ENCODE results near the gene MYO10.

Gene MYO10

GRCh38 chr5:16935231-16936149 lies 598 bp downstream of the MYO10 start:
- peaks cover 6% of the 10 kb centered on the region for H3K4me1 ChIP-seq (ENCODE audit: control insufficient read depth, insufficient read depth, low read length)
- H3K36me3 ChIP-seq (ENCODE audit: control insufficient read depth, insufficient read depth, low read length): no peaks in the 10 kb centered on the region
- H3K27me3 ChIP-seq (ENCODE audit: control insufficient read depth, insufficient read depth, low read length): peaks cover 8% of the 10 kb centered on the region
- peak overlapping the region; percentile 78 for H3K4me3 ChIP-seq (ENCODE audit: low read length)
- peak overlapping the region; percentile 53 for H3K9ac ChIP-seq (ENCODE audit: low read length)
- no peak overlapping the region for H3K27ac ChIP-seq (ENCODE audit: low read depth, low read length)

GRCh38 chr5:16934677-16935153 lies 1.4 kb downstream of the MYO10 start:
- H3K4me3 ChIP-seq (ENCODE audit: low read length): peak overlapping the region; percentile 78
- H3K36me3 ChIP-seq (ENCODE audit: control insufficient read depth, insufficient read depth, low read length): no peaks in the 10 kb centered on the region
- H3K27me3 ChIP-seq (ENCODE audit: control insufficient read depth, insufficient read depth, low read length): peaks cover 8% of the 10 kb centered on the region
- no peak overlapping the region for H3K27ac ChIP-seq (ENCODE audit: low read depth, low read length)
- no peak overlapping the region for H3K9ac ChIP-seq (ENCODE audit: low read length)
- H3K4me1 ChIP-seq (ENCODE audit: control insufficient read depth, insufficient read depth, low read length): peaks cover 6% of the 10 kb centered on the region

DNA sequence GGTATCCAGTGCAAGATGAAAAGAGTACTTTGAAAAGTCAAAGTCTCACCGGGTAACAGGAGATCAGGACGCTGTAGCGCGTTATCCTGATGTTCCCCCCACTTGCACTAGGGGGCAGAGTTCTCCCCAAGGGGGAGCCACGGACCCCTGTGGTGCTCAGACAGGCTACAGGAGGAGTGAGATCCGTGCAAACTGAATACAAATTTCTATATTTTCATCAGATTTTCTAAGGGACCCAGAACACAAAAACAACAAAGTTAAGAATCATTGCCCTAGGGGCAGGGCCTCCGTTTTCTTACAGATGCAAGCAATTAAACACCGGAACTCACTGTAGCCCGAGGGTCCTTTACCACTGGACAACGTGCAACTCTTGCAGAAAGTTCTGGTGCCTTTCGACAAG lies 2.0 kb downstream of the MYO10 start:
- H3K36me3 ChIP-seq (ENCODE audit: control insufficient read depth, insufficient read depth, low read length): no peaks in the 10 kb centered on the region
- no peak overlapping the region for H3K9ac ChIP-seq (ENCODE audit: low read length)
- H3K4me1 ChIP-seq (ENCODE audit: control insufficient read depth, insufficient read depth, low read length): peaks cover 6% of the 10 kb centered on the region
- H3K27me3 ChIP-seq (ENCODE audit: control insufficient read depth, insufficient read depth, low read length): peaks cover 8% of the 10 kb centered on the region
- no peak overlapping the region for H3K27ac ChIP-seq (ENCODE audit: low read depth, low read length)
- H3K4me3 ChIP-seq (ENCODE audit: low read length): peak overlapping the region; percentile 78

DNA sequence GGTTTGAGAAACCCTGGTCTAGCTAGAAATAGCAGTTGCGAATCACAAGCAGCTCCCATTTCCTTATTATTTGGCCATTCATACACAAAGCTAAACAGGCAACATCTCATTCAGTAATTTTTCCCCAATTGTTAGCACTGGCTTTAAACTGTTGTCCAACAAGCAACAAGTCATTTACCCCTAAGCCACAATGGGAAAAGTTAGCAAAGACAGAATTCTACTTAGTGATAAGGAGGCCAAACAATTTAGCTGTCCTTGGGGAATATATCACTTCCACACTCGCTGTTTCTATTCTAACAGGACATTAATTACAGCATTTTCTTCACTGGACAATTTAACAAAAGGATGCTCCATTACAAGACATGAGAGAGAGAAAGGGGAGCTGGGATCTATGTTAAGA lies 2.8 kb downstream of the MYO10 start:
- peaks cover 6% of the 10 kb centered on the region for H3K4me1 ChIP-seq (ENCODE audit: control insufficient read depth, insufficient read depth, low read length)
- no peak overlapping the region for H3K9ac ChIP-seq (ENCODE audit: low read length)
- peak overlapping the region; percentile 5 for H3K4me3 ChIP-seq (ENCODE audit: low read length)
- no peaks in the 10 kb centered on the region for H3K36me3 ChIP-seq (ENCODE audit: control insufficient read depth, insufficient read depth, low read length)
- no peak overlapping the region for H3K27ac ChIP-seq (ENCODE audit: low read depth, low read length)
- peaks cover 8% of the 10 kb centered on the region for H3K27me3 ChIP-seq (ENCODE audit: control insufficient read depth, insufficient read depth, low read length)

DNA sequence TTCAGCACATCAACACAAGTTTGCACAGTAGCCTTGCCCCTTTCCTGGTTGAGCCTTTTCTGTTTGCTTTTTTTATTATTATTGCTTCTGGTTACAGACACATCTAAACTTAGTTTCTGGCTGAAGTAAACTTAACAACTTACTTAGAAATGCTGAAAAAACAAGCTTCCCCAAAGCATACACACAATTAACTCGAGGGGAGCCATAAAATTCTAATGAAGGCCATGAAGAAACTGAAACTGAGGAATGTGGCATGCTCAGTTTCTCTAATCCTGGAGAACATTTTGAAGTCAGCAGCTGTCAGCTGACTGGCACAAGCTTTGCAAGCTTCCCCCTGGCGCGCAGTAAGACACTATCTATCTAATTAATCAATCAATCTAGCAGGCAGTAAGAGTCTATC lies 3.7 kb downstream of the MYO10 start:
- no peak overlapping the region for H3K27ac ChIP-seq (ENCODE audit: low read depth, low read length)

DNA sequence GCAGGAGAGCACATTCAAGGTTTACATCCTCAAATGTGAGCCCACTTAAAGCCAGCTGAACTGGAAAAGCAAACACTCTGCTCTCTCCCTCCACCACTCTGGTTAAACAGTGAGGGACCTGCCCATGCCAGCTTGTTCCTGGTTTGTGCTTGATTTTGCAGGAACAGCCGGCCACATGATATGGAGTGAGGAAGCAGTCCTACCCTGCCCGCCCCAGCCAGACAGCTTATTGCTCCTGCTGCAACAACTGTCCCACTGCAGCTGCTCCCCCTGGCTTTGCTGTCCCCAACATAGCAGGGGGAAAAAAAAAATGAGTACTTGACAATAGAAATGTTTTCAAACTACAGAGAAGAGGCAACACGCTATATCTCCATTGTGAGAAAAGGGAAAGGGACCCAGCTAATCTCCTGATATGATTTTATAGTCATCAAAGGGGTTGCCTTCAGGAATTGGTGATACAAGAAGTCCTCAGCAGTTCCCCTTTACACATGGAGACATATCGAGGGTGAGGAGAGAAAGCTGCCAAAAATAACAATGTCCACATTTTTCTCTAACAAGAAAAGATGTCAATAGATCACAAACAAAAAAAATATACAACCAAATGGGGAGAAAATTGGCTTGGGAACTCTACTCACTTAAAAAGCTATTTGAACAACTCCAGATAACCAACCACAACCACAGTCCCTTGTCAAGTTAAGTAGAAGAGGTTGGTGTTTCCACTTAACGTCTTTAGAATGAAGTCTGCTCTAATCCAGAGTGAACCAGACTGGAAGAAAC lies 4.6 kb downstream of the MYO10 start:
- H3K36me3 ChIP-seq (ENCODE audit: control insufficient read depth, insufficient read depth, low read length): no peaks in the 10 kb centered on the region
- H3K27ac ChIP-seq (ENCODE audit: low read depth, low read length): no peak overlapping the region
- H3K4me1 ChIP-seq (ENCODE audit: control insufficient read depth, insufficient read depth, low read length): peaks cover 6% of the 10 kb centered on the region
- H3K9ac ChIP-seq (ENCODE audit: low read length): no peak overlapping the region
- no peak overlapping the region for H3K4me3 ChIP-seq (ENCODE audit: low read length)
- peaks cover 4% of the 10 kb centered on the region for H3K27me3 ChIP-seq (ENCODE audit: control insufficient read depth, insufficient read depth, low read length)

More for the DNA sequence above, 3.7 kb downstream of the MYO10 start:
- Histone ChIP-seq H3K27me3 (ENCODE audit: control insufficient read depth, insufficient read depth, low read length) (peaks cover 8% of the 10 kb centered on the region), H3K9ac (ENCODE audit: low read length) (no peak overlapping the region), H3K4me1 (ENCODE audit: control insufficient read depth, insufficient read depth, low read length) (peaks cover 6% of the 10 kb centered on the region), H3K4me3 (ENCODE audit: low read length) (no peak overlapping the region), H3K36me3 (ENCODE audit: control insufficient read depth, insufficient read depth, low read length) (no peaks in the 10 kb centered on the region)

GRCh38 chr5:16930496-16930895 lies 5.6 kb downstream of the MYO10 start:
- peaks cover 4% of the 10 kb centered on the region for H3K27me3 ChIP-seq (ENCODE audit: control insufficient read depth, insufficient read depth, low read length)
- H3K4me3 ChIP-seq (ENCODE audit: low read length): no peak overlapping the region
- no peak overlapping the region for H3K27ac ChIP-seq (ENCODE audit: low read depth, low read length)
- H3K9ac ChIP-seq (ENCODE audit: low read length): no peak overlapping the region
- H3K36me3 ChIP-seq (ENCODE audit: control insufficient read depth, insufficient read depth, low read length): no peaks in the 10 kb centered on the region
- H3K4me1 ChIP-seq (ENCODE audit: control insufficient read depth, insufficient read depth, low read length): peaks cover 4% of the 10 kb centered on the region

DNA sequence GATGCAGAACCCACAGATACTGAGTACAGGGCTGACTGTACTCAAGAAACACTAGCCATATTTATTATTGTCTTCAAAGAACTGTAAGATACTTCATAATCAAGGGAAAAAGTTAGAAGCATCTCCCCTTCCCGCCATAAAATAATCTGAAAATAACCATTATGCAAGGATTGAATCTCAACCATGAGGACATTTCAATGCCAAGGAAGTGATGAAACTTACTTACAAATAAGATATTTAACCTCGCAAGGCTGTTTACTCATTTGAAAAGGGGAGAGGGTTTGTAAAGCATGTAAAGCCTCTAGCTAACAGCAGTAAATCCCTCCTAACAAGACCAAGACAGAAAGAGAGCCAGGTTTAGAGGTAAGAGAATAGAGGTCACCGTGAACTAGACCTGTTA lies 6.3 kb downstream of the MYO10 start:
- Histone ChIP-seq H3K4me3 (ENCODE audit: low read length) (no peak overlapping the region), H3K27ac (ENCODE audit: low read depth, low read length) (no peak overlapping the region), H3K36me3 (ENCODE audit: control insufficient read depth, insufficient read depth, low read length) (no peaks in the 10 kb centered on the region), H3K9ac (ENCODE audit: low read length) (no peak overlapping the region), H3K4me1 (ENCODE audit: control insufficient read depth, insufficient read depth, low read length) (peaks cover under 1% of the 10 kb centered on the region), H3K27me3 (ENCODE audit: control insufficient read depth, insufficient read depth, low read length) (peaks cover 4% of the 10 kb centered on the region)

- Histone ChIP-seq H3K27ac (ENCODE audit: low read depth, low read length) (no peak overlapping the region), H3K4me3 (ENCODE audit: low read length) (no peak overlapping the region), H3K9ac (ENCODE audit: low read length) (no peak overlapping the region), H3K27me3 (ENCODE audit: control insufficient read depth, insufficient read depth, low read length) (peaks cover 4% of the 10 kb centered on the region), H3K4me1 (ENCODE audit: control insufficient read depth, insufficient read depth, low read length) (no peaks in the 10 kb centered on the region), H3K36me3 (ENCODE audit: control insufficient read depth, insufficient read depth, low read length) (no peaks in the 10 kb centered on the region)
Measured at GRCh38 chr5:16929347-16929746, 6.7 kb downstream of the MYO10 start.

DNA sequence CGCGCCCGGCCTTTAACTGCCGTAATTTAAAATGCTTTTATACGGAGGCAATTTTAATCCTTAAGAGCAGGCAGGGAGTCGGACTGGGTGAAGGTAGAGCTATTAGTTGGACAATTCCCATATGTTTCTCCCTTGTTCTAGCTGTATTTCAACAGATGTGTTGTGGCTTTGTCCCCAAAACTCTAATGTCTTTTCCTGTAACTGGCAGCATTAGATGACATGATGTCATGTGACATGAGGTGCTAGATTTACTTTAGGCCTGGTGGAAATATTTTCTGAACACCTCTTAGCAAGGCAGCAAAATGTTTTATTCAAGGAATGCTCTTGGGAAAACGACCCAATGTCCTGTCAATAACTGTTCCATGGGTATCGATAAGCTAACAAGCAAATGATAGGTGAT lies 8.5 kb downstream of the MYO10 start:
- Histone ChIP-seq H3K27me3 (ENCODE audit: control insufficient read depth, insufficient read depth, low read length) (no peaks in the 10 kb centered on the region), H3K36me3 (ENCODE audit: control insufficient read depth, insufficient read depth, low read length) (no peaks in the 10 kb centered on the region), H3K9ac (ENCODE audit: low read length) (no peak overlapping the region), H3K4me1 (ENCODE audit: control insufficient read depth, insufficient read depth, low read length) (no peaks in the 10 kb centered on the region), H3K27ac (ENCODE audit: low read depth, low read length) (no peak overlapping the region), H3K4me3 (ENCODE audit: low read length) (no peak overlapping the region)

DNA sequence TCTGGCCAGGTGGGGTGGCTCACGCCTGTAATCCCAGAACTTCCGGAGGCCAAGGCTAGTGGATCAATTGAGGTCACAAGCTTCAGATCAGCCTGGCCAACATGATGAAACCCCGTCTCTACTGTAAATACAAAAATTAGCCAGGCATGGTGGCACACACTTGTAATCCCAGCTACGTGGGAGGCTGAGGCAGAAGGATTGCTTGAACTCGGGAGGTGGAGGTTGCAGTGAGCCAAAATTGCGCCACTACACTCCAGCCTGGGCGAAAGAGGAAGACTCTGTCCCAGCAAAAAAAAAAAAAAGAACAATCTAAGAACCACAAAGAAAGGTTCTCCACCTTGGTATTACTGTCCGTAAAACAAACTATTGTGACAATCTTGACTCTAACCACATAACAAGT lies 9.7 kb downstream of the MYO10 start:
- Histone ChIP-seq H3K4me1 (ENCODE audit: control insufficient read depth, insufficient read depth, low read length) (no peaks in the 10 kb centered on the region), H3K36me3 (ENCODE audit: control insufficient read depth, insufficient read depth, low read length) (no peaks in the 10 kb centered on the region), H3K9ac (ENCODE audit: low read length) (no peak overlapping the region), H3K4me3 (ENCODE audit: low read length) (no peak overlapping the region), H3K27me3 (ENCODE audit: control insufficient read depth, insufficient read depth, low read length) (no peaks in the 10 kb centered on the region), H3K27ac (ENCODE audit: low read depth, low read length) (no peak overlapping the region)

DNA sequence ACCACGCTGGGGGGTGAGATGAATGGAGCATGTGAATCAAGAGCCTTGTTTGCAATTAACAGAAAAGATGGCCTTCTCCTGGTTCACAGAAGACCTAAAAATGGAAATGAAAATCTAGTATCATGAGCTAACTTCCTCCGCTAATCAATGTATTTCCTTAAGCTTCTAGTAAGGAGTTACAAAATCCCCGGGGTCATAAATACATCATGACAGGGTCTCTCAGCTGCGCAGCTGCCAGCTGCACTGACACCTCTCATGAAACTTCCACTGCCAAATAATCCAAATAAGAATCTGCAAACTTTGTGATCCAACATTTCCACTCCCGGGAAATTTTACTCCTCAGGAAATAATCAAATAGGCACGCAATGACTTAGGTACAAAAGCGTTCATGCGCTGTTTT lies 11.9 kb downstream of the MYO10 start:
- Histone ChIP-seq H3K27me3 (ENCODE audit: control insufficient read depth, insufficient read depth, low read length) (no peaks in the 10 kb centered on the region), H3K4me3 (ENCODE audit: low read length) (no peak overlapping the region), H3K36me3 (ENCODE audit: control insufficient read depth, insufficient read depth, low read length) (no peaks in the 10 kb centered on the region), H3K9ac (ENCODE audit: low read length) (no peak overlapping the region), H3K27ac (ENCODE audit: low read depth, low read length) (no peak overlapping the region), H3K4me1 (ENCODE audit: control insufficient read depth, insufficient read depth, low read length) (no peaks in the 10 kb centered on the region)

Measured in rectal smooth muscle tissue (tissue), 1 donor.